BJ (cell line): ENCODE results near the gene TMED3. TPM values are rescaled to one million over a fixed set of nuclear protein-coding genes. Genes with fewer than 3 reads are reported as not detected.

ENCODE experiments used
- CTCF ChIA-PET: fragments of 350-600 bp; formaldehyde crosslinking; extraction: SDS; loops from one replicate; lab custom pipeline; 2021; ENCODE audit warnings: antibody characterized with exemption, inconsistent platforms; lab: Yijun Ruan, JAX
- POLR2A ChIA-PET: fragments of 300-600 bp; sonication (Branson Sonifier 250); formaldehyde crosslinking; extraction: SDS; loops from one replicate; lab custom pipeline; 2021; ENCODE audit warnings: antibody characterized with exemption; lab: Charles Lee
- DNase-seq: peaks from one replicate; pipeline ENCODE4 v3.0.0-alpha.2; 2011; ENCODE audit warnings: low read depth
- H3K27me3 ChIP-seq: 2 replicates; pipeline ENCODE4 v1.6.0; 2011; ENCODE audit warnings: low read length; ENCODE audit not compliant: control insufficient read depth, insufficient read depth
- H3K36me3 ChIP-seq: 2 replicates; pipeline ENCODE4 v1.5.1; 2011; ENCODE audit warnings: low read length; ENCODE audit not compliant: control insufficient read depth, insufficient read depth
- H3K4me3 ChIP-seq: 2 replicates; pipeline ENCODE4 v1.5.1; 2011; ENCODE audit warnings: low read depth, mild to moderate bottlenecking, control low read depth, low read length
- CTCF ChIP-seq: IDR thresholded peaks from 2 replicates; pipeline ENCODE4 v1.5.1; 2011; ENCODE audit warnings: low read depth, mild to moderate bottlenecking, control low read depth, inconsistent platforms, low read length, moderate library complexity; ENCODE audit not compliant: insufficient read depth
- polyA plus RNA-seq: library from polyadenylated mRNA; depleted of rRNA; stranded (reverse); fragments of >200 nt; gene quantifications from 2 replicates; pipeline ENCODE4 v1.2.3, GENCODE V29; 2011

TMED3 gene
- polyA plus RNA-seq, 1 experiment: 366 TPM

GRCh38 chr15:79282371-79283251 is 28.3 kb upstream of the TMED3 start, which contains the start of gene ANKRD34C:
TSS of gene ANKRD34C (plus strand) at chr15:79282722. CDS start at chr15:79293285, 10,563 bp downstream.
- ChIA-PET CTCF (no interaction called here), POLR2A (no interaction called here)
- no peak for TF ChIP-seq CTCF
- H3K36me3 ChIP-seq: no peaks in the 10 kb centered on the region
- peaks cover 9% of the 10 kb centered on the region for H3K27me3 ChIP-seq
- DNase-seq: no peak
- no peak within 1 kb of the TSS for H3K4me3 ChIP-seq

- H3K36me3 ChIP-seq: no peaks in the 10 kb centered on the region
- peaks cover 9% of the 10 kb centered on the region for H3K27me3 ChIP-seq
- DNase-seq: no peak
- POLR2A ChIA-PET: no interaction called here
- no peak for TF ChIP-seq CTCF
- H3K4me3 ChIP-seq: no peak overlapping the region
- CTCF ChIA-PET: interaction anchor here (1.3 kb wide), 1 partner anchor 56 kb away, joined by 3 read pairs; no protein-coding TSS in a partner anchor
These were observed 27.5 kb upstream of the TMED3 start for GRCh38 chr15:79283252-79284048.

GRCh38 chr15:79290642-79291275 is 20.2 kb upstream of the TMED3 start:
- CTCF ChIA-PET: interaction anchor here (0.7 kb wide), 1 partner anchor 18 kb away, joined by 3 read pairs; no protein-coding TSS in a partner anchor
- Histone ChIP-seq H3K27me3 (no peaks in the 10 kb centered on the region), H3K36me3 (no peaks in the 10 kb centered on the region), H3K4me3 (no peak overlapping the region)
- POLR2A ChIA-PET: no interaction called here
- DNase-seq: no peak
- TF ChIP-seq CTCF: no peak

- TF ChIP-seq CTCF: no peak
- Histone ChIP-seq H3K36me3 (no peaks in the 10 kb centered on the region), H3K27me3 (no peaks in the 10 kb centered on the region), H3K4me3 (no peak overlapping the region)
- DNase-seq: no peak
- ChIA-PET CTCF (no interaction called here), POLR2A (no interaction called here)
These were observed 18.9 kb upstream of the TMED3 start for GRCh38 chr15:79292011-79292410.
